Skeletal muscle tissue (tissue), 4 donors: ENCODE results near the gene PARL. TPM values are rescaled to one million over a fixed set of nuclear protein-coding genes. Genes with fewer than 3 reads are reported as not detected.

Experiments
- H3K27ac ChIP-seq: one replicate; pipeline ENCODE4 v1.7.0; 2013; ENCODE audit warnings: mild to moderate bottlenecking, low read depth, low read length, inconsistent platforms
- H3K27me3 ChIP-seq, 3 donors: one replicate each; pipeline ENCODE4 v1.7.0; 2013; ENCODE audit warnings: low read length in 3 of 3; ENCODE audit not compliant: control insufficient read depth in 3 of 3, insufficient read depth in 3 of 3
- H3K36me3 ChIP-seq, 3 donors: one replicate each; pipeline ENCODE4 v1.7.0; 2013; ENCODE audit warnings: low read length in 3 of 3; ENCODE audit not compliant: control insufficient read depth in 3 of 3, insufficient read depth in 3 of 3
- H3K4me1 ChIP-seq, 3 donors: one replicate each; pipeline ENCODE4 v1.7.0; 2013; ENCODE audit warnings: low read length in 3 of 3, mild to moderate bottlenecking in 3 of 3; ENCODE audit not compliant: control insufficient read depth in 3 of 3, insufficient read depth in 3 of 3
- H3K4me3 ChIP-seq, 3 donors: one replicate each; pipeline ENCODE4 v1.7.0; 2013; ENCODE audit warnings: low read length in 3 of 3
- H3K9ac ChIP-seq, 3 donors: one replicate each; pipeline ENCODE4 v1.7.0; 2013; ENCODE audit warnings: low read length in 3 of 3, mild to moderate bottlenecking in 3 of 3, moderate library complexity in 2 of 3, low read depth in 1 of 3
- H3K9me3 ChIP-seq, 3 donors: one replicate each; pipeline ENCODE4 v1.7.0; 2013; ENCODE audit warnings: low read length in 3 of 3; ENCODE audit not compliant: control insufficient read depth in 3 of 3
- total RNA-seq: library from RNA; depleted of rRNA; stranded (reverse); fragments of >200 nt; gene quantifications from one replicate; pipeline ENCODE4 v1.2.3, GENCODE V29; 2014
- donor health status: Osteomylitis.

The PARL gene
- total RNA-seq, 1 donor from 2014 or later: 35.0 TPM

- peak overlapping the region; percentile 62 to 85 (median 80) for H3K4me3 ChIP-seq
- no peaks in the 10 kb centered on the region for H3K27me3 ChIP-seq
- no peak overlapping the region for H3K27ac ChIP-seq
- H3K9me3 ChIP-seq: no peaks in the 10 kb centered on the region
- peak overlapping the region; percentile 65 to 87 (median 75) for H3K9ac ChIP-seq
- H3K4me1 ChIP-seq: peaks cover 21 to 38% (median 29%) of the 10 kb centered on the region in 3 donors
- peaks cover 0 to 9% (median 9%) of the 10 kb centered on the region in 3 donors for H3K36me3 ChIP-seq
Observed at GRCh38 chr3:183823963-183824362, 60.7 kb downstream of the PARL start.

DNA sequence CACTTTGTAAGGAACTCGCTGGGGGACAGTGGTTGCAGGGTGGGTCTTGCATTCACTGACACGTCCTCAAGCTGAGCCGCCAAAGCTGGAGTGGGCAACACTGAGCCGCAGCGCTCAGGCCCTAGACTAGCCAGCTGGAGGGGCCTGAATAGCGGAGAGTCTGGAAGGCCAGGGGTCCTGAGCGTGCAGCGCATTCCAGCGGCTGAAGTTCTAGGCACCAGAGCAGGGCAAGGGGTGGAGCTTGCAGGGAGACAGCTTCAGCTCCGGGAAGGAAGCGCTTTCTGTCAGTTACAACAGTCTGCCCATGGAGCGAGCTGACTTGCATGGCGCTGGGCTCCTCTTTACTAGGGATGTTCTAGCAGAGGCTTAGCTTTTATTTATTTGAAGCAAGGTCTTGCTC lies 62.0 kb downstream of the PARL start:
- Histone ChIP-seq H3K9ac (no peak overlapping the region), H3K36me3 (peaks cover 0 to 4% (median 3%) of the 10 kb centered on the region in 3 donors), H3K27ac (no peak overlapping the region), H3K27me3 (no peaks in the 10 kb centered on the region), H3K4me1 (peaks cover 29 to 46% (median 33%) of the 10 kb centered on the region in 3 donors), H3K4me3 (no peak overlapping the region), H3K9me3 (no peaks in the 10 kb centered on the region)

- Histone ChIP-seq H3K4me1 (peaks cover 14 to 29% (median 24%) of the 10 kb centered on the region in 3 donors), H3K36me3 (peaks cover 14 to 26% (median 22%) of the 10 kb centered on the region in 3 donors), H3K9ac (no peak overlapping the region), H3K9me3 (no peaks in the 10 kb centered on the region), H3K4me3 (no peak overlapping the region), H3K27me3 (no peaks in the 10 kb centered on the region), H3K27ac (no peak overlapping the region)
Observed at GRCh38 chr3:183819831-183820230, 64.8 kb downstream of the PARL start.

GRCh38 chr3:183818706-183819624 lies 65.7 kb downstream of the PARL start:
- no peak overlapping the region for H3K27ac ChIP-seq
- H3K27me3 ChIP-seq: no peaks in the 10 kb centered on the region
- peaks cover 14 to 26% (median 22%) of the 10 kb centered on the region in 3 donors for H3K36me3 ChIP-seq
- H3K4me1 ChIP-seq: peaks cover 5 to 23% (median 21%) of the 10 kb centered on the region in 3 donors
- H3K4me3 ChIP-seq: no peak overlapping the region
- H3K9ac ChIP-seq: peak overlapping the region in 1 of 3 donors; percentile 60
- no peaks in the 10 kb centered on the region for H3K9me3 ChIP-seq

DNA sequence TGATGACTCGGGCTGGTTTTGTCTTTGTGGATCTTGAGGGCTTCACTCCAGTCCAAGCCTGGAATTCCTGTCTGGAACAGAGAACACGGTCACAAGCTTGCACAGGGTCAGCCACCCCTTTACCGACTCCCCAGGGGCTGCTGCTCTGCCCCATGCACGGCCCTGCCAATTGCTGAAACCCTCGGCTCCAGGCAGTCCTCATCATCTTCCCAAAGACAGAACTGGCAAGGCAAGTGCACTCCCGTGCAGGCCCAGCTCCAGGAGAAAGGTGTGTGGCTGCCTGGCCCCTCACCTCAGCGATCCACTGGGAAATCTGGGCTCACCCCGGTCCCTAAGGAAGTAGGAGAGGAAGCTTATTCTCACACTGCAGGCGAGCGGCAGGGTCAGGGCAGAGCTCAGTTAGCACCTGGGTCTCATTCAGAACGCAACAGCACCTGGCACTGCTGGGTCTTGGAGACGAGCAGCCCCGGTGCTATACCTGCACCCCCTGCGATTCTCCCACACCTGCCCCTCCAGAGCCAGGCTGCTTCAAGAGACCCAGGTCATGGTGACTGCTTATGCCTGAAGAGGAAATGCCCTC lies 66.5 kb downstream of the PARL start:
- H3K27me3 ChIP-seq: no peaks in the 10 kb centered on the region

DNA sequence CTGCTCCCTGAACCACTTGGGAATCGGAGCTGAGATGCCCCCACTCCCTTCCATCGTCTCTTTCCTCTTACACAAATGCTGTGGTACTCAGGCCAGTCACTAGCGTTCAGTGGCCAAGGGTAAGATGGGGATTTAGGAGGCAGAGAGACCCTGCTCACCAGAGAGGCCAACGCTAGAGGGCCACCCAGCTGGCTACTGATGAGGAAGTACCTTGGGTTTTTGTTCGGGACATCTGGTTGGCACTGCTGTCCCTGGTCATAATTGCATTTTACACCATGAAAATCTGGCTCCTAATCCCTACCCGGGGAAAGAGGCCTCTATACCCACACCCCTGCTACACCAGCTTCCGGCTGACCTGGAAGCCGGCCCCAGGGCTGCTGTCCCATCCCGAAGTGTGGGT lies 67.0 kb downstream of the PARL start:
- Histone ChIP-seq H3K4me3 (no peak overlapping the region), H3K9me3 (no peaks in the 10 kb centered on the region), H3K36me3 (peaks cover 19 to 26% (median 25%) of the 10 kb centered on the region in 3 donors), H3K9ac (peak overlapping the region in 1 of 3 donors; percentile 25), H3K27me3 (no peaks in the 10 kb centered on the region), H3K4me1 (peaks cover 2 to 23% (median 16%) of the 10 kb centered on the region in 3 donors), H3K27ac (no peak overlapping the region)

More for the DNA sequence above, 66.5 kb downstream of the PARL start:
- Histone ChIP-seq H3K9ac (peak overlapping the region in 1 of 3 donors; percentile 25), H3K4me3 (no peak overlapping the region), H3K4me1 (peaks cover 2 to 20% (median 16%) of the 10 kb centered on the region in 3 donors), H3K27ac (no peak overlapping the region), H3K36me3 (peaks cover 14 to 26% (median 23%) of the 10 kb centered on the region in 3 donors), H3K9me3 (no peaks in the 10 kb centered on the region)

- Histone ChIP-seq H3K4me3 (no peak overlapping the region), H3K27me3 (no peaks in the 10 kb centered on the region), H3K4me1 (peaks cover 2 to 23% (median 16%) of the 10 kb centered on the region in 3 donors), H3K27ac (no peak overlapping the region), H3K9me3 (no peaks in the 10 kb centered on the region), H3K9ac (no peak overlapping the region), H3K36me3 (peaks cover 20 to 29% (median 26%) of the 10 kb centered on the region in 3 donors)
Observed at GRCh38 chr3:183816681-183817510, 67.8 kb downstream of the PARL start.

- Histone ChIP-seq H3K36me3 (peaks cover 23 to 34% (median 28%) of the 10 kb centered on the region in 3 donors), H3K4me1 (peaks cover 2 to 23% (median 16%) of the 10 kb centered on the region in 3 donors), H3K27me3 (no peaks in the 10 kb centered on the region), H3K9me3 (no peaks in the 10 kb centered on the region), H3K27ac (no peak overlapping the region), H3K9ac (no peak overlapping the region), H3K4me3 (no peak overlapping the region)
Observed at GRCh38 chr3:183815951-183816475, 68.7 kb downstream of the PARL start.

GRCh38 chr3:183815563-183815940 lies 69.1 kb downstream of the PARL start:
- no peak overlapping the region for H3K4me3 ChIP-seq
- H3K36me3 ChIP-seq: peaks cover 26 to 38% (median 33%) of the 10 kb centered on the region in 3 donors
- H3K9ac ChIP-seq: no peak overlapping the region
- H3K4me1 ChIP-seq: peaks cover 2 to 23% (median 16%) of the 10 kb centered on the region in 3 donors
- no peaks in the 10 kb centered on the region for H3K27me3 ChIP-seq
- no peaks in the 10 kb centered on the region for H3K9me3 ChIP-seq
- no peak overlapping the region for H3K27ac ChIP-seq
